Measurements from ENCODE around the gene SFSWAP.
"Not testable (repeated sequence)": the region's sequence is repeated elsewhere in the genome, so short reads cannot be mapped to it uniquely, and the experiment has no call there.

The SFSWAP gene

DNA sequence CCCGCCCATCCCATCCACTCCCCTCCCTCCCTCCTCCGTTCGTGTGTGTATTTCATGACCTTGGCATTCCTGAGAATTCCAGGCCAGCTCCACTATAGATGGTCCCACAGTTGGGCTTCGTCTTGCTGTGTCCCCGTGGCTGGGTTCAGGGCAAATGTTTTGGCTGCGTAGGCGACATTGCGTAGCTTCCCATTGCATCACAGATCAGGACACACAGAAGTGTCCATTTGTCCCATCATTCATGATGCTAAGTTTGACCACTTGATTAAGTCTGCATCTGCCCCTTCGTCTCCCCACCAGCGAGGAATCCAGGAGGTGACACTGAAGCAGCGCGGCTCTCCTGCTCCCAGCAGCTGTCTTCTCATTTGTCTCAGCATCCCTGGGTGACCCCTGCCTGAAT, 78.7 kb downstream of the SFSWAP start:
- DNase-seq (ENCODE audit: low read depth): no peak

DNA sequence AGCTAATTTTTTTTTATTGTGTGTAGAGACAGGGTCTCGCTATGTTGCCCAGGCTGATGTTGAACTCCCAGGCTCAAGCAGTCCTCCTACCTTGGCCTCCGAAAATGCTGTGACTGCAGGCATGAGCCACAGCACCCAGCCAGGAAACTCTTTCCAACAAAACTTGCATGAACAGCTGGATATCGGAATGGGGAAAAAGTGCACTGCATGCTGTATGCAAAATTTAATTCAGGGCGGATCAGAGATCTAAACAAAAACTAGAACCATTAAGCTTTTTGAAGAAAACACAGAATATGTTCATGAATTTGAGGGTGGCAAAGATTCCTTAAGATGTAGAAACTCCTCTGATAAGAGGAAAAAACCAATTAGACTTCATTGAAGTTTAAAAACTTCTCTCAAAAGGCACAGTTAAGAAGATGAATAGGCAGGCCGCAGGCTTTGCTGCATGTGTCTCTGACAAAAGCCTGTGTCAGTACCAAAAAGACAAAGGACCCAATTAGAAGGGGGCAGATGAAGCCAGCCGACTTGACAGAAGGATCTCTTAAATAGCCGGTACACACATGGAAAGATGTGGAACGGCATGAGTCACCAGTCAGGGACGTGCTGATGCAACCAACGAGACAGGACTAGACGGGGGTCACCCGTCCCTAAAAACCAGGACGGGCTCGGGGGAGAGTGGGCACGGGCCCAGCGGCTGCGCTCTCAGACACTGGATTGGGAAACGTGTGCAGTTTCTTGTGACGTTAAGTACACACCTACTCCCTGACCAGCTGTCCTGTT, 82.5 kb downstream of the SFSWAP start:
- no peak for DNase-seq (ENCODE audit: low read depth)

DNA sequence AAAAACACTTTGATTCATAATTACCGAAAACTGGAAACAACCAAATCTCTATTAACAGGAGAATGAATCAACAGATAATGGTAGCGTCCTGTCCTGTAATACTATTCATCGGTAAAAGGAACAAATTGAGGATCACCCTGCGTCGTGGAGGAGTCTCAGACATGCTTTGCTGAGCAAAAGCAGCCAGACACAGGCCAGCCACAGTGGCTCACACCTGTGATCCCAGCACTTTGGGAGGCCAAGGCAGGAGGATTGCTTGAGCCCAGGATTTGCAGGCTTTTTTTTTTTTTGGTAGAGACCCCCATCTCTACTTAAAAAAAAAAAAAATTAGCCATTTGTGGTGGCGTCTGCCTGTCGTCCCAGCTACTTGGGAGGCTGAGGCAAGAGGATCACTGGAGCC, 83.2 kb downstream of the SFSWAP start:
- no peak for DNase-seq (ENCODE audit: low read depth)

DNA sequence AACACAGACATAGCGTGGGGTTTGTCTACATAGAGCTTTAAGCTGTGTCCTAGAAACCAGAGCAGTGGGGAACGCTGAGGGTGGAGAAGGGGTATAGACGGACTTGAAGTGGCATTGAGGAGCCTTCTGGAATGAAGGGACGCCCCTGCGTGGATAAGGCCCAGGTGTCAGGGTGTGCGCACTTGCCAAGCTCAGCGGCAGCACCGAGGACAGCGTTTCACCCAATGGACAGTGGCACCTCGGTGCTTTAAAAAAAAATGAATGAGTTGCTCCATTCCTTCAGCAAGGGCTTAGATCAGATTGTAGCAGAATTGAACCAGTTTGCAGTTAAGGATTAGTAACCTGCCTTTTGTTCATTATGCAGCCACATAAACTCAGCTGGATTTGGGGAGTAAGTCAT, 83.7 kb downstream of the SFSWAP start:
- DNase-seq (ENCODE audit: low read depth): no peak

DNA sequence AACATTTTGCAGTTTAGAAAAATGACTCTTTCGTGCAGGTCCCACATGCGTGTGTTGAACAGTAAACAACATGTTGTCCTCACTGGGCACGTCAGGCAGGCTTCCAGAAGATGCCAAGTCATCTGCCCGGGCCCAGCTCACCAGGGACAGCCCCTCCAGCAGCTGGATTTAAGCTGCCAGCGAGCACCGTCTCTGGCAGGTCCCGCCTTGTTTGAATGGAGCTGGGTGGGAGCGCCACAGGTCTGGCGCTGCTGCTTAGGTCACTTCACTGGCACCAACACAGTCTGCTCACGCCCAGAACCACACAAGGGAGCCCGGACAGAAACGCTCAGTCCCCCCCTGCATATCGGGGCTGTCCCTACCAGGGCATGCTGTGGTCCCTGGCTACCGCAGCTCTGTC, 84.2 kb downstream of the SFSWAP start:
- no peak for DNase-seq (ENCODE audit: low read depth)

DNA sequence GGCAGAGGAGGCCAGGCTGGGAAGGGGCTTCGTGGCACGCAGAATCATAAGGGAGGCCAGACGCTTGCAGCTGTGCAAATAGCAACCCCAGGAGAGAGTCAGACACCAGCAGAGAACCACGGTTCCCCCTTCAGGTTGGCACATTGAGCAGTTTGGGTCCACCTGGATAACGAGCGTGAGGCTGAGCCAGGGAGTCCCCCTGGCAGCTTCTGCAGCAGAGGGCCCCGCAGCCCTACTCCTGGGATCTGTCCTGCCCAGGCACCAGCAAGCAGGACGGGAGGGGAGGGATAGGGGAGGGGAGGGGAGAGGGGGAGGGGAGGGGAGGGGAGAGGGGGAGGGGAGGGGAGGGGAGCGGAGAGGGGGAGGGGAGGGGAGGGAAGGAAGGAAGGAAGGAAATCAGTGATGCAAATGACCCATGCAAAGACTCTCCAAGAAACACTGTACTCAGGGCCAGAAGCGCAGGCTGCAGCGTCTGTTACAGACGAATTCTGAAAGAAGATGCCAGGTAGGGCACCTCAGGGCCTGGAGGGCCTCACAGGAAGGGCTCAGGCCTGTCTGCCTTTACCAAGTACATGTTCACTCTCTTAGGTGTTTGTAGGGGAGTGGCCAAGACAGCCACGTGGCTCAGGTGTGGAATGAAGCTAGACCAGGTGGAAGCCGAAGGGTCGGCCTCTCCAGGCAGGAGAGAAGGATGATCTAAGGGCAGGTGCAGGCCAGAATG, 85.0 kb downstream of the SFSWAP start:
- no peak for DNase-seq (ENCODE audit: low read depth)

DNA sequence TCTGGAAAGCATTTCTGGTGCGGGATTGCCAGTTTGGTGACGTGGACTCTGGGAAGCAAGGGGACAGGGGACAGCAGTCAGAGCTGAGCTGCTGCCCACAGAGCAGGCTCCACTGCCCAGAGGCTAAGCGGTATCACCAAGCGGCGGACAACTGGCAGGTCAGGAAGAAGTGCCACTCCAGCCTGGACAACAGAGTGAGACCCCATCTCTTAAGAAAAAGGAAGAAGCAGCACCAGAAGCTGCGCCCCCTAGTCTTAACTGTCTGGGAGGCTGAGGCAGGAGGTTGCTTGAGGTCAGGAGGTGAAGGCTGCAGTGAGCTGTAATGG, 85.5 kb downstream of the SFSWAP start:
- no peak for DNase-seq (ENCODE audit: low read depth)

DNA sequence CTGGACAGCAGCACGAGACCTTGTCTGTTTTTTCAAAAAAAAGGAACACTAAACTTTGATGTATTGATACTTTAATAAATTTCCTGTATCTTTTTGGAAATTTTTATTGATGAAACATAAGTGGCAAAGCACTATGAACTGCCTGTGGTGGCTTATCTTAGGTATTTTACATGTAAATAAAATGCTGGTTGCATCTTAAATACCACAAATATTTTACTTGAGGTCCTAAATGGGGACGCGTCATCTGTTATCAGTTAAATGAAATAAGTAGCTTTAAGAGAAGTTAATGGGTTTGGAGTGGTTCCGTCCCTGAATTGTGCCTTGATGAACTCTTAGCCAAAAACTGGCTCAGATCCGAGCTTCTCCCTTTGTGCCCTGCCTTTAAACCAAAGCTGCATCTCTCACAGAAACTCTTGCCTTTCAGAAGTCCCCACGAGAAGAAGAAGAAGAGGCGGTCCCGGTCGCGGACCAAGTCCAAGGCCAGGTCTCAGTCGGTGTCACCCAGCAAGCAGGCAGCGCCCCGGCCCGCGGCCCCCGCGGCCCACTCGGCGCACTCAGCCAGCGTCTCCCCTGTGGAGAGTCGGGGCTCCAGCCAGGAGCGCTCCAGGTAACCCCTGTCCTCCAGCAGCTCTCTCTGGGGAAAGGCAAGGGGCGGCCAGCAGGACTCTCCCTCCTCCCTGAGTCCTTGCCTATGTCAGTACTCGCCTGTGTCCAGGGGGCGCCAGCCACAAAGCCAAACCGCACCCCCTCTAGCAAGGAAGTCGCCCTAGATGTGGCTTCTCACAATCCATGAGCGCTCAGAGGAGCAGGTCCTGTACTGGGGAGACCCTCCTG, 86.1 kb downstream of the SFSWAP start:
- DNase-seq (ENCODE audit: low read depth): no peak

DNA sequence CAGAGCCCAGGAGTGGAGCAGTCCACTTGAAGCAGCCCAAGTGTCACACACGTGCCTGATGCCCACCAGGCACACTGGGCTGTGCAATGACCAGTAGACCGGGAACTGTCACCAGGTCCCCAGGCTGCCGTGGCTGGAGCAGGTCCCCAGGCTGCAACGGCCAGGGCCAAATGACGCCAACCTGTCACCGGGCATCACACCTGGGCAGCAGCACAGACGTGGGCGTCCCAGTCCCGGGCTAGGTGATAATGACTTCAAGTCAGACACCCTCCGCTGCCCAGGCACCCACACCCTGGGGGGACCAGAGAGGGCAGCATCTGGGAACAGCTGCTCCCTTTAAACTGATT, 86.7 kb downstream of the SFSWAP start:
- DNase-seq (ENCODE audit: low read depth): no peak

DNA sequence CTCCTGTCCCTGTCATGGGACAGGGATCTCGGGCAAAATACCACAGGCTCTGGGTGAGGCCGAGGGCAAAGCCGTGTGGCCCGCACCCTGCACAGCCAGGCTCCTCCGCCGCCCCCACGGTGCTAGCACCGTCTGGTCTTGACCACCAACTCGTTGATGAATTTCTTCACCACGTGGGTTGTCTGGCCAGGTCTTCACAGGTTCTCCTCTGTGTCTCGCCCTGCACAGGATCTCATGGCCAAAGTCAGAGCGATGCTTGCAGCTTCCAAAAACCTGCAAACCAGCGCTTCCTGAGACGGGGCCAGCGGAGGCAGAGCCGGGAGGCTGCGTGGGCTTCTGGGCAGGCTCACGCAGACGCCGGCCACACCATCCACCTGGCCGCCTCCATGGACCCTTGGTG, 88.3 kb downstream of the SFSWAP start:
- DNase-seq (ENCODE audit: low read depth): no peak

DNA sequence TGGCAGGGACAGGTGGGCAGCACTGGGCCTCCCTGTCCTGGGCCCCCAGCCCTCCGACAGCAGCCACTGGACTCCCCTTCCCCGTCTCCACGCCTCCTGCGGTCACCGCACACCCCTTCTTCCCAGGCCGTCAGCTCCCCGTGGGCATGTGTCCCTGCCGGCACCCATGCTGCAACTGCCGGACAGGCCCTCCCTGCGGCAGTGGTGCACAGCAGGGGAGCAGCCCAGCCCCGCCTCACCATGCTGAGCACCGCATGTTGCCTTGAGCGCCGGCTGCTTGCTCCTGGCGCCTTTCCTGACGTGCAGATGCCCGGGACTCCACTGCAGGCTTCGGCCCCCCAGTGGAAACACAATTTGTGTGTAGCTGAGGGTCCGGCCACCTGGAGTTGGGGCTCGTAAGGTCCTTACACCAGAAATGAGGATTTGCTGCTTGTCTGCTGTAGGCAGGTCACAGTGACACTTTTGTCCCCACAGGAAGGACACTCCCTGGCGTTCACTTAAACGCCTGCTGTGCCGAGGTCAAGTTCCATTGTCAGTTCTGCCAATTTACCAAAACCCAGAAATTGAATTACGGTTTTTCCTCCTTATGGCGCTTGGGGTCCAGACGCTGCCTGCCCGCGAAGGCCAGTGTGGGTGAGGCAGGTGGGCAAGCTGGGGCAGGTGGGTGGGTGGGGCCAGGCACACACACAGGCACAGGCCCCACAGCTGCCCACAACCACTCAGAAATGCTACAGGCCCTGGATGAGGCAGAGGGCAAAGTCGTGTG, 89.1 kb downstream of the SFSWAP start:
- DNase-seq (ENCODE audit: low read depth): no peak

DNA sequence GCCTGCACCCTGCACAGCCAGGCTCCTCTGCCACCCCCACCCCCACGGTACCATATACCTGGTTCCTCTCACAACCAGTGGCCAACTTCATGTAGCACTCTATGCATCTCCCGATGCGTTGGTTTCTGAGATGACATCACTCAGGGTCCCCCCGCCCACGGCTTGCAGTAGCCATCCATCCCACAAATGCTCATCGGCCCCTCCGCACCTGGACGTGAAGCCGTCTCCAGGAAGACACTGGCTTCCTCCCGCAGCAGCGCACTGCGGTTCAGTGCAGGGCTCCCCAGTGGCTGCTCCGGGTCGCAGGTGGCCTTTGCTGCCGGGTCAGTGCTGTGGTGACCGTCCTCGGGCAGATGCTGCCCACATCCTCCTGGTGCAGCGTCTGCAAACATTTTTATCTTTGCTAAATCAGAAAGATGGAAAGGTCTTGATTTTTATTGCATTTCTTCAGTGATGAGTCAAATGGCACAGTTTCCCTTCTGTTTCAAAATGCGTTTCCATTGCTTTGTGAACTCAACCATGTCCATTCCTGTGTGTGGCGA, 89.8 kb downstream of the SFSWAP start:
- no peak for DNase-seq (ENCODE audit: low read depth)

DNA sequence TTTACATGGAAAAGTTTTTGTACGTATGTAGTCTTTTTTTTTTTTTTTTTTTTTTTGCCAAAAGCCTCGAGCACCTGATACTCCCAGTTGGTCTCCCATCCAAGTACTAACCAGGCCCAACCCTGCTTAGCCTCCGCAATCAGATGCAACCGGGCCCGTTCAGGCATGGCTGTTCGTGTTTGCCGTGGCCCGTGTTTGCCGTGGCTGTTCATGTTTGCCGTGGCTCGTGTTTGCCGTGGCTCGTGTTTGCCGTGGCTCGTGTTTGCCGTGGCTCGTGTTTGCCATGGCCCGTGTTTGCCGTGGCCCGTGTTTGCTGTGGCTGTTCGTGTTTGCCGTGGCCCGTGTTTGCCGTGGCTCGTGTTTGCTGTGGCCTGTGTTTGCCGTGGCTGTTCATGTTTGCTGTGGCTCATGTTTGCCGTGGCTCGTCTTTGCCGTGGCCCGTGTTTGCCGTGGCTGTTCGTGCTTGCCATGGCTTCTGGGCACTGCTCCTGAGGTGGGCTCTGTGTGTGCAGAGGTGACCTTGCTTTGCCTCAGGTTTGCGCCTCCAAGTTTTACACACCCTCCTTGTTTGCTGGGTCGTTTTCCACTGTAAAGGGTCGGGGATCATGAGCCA, 90.5 kb downstream of the SFSWAP start:
- no peak for DNase-seq (ENCODE audit: low read depth)

DNA sequence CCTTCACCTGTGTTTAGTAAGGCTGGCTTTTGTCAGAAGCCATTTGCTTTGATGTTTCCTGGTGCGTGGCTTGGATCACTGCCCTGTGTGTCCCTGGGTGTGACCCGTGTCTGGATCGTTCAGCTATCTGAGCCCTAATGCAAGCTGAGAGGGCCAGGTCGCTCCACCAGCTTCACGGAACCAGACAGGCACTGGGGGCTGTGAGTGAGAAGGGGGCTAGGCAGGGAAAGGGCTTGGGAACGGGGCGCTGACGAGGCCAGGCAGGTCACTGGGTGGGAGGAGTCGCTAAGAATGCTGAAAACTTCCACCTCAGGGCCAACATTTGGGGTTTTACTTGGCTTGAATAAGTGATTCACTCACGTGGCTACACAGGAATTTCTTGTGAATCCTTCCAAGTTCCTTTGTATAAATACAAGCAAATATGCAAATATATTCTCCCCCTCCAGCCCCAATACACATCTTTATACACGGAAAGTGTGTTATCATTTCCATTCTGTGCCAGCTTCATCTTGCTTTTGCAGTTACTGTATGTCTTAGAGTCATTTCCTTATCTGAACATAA, 93.2 kb downstream of the SFSWAP start:
- no peak for DNase-seq (ENCODE audit: low read depth)

DNA sequence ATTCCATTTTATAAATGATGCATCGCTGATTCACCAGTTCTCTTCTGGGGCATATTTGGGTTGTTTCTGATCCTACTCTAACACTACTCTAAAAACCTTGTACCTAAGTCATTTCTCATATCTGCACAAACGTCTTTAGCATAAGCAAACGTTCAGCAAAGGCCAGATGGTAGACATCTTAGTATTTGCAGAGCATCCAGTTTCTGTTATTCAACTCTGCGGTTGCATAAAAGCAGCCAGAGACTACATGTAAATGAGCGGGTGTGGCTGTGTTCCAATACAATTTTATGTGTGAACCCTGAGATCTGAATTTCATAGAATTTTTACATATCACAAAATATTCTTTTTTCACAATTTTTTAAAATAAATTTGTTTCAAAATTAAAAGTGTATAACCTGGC, 94.5 kb downstream of the SFSWAP start:
- no peak for DNase-seq (ENCODE audit: low read depth)

DNA sequence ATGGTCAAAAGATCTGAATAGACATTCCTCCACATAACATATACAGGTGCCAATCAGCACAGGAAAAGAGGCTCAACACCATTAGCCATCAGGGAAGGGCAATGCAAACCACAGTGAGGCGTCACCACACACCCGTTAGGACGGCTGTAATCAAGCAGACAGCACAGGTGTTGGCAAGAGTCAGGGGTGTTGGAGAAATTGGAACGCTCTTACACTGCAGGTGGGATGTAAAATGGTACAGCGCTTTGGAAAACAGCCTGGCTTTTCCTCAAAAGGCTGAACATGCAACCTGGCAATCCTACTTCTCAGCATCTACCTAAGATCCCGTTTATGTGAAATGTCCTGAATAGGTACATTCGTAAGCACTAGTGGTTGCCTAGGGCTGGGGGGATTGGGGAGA, 95.8 kb downstream of the SFSWAP start:
- DNase-seq (ENCODE audit: low read depth): no peak

DNA sequence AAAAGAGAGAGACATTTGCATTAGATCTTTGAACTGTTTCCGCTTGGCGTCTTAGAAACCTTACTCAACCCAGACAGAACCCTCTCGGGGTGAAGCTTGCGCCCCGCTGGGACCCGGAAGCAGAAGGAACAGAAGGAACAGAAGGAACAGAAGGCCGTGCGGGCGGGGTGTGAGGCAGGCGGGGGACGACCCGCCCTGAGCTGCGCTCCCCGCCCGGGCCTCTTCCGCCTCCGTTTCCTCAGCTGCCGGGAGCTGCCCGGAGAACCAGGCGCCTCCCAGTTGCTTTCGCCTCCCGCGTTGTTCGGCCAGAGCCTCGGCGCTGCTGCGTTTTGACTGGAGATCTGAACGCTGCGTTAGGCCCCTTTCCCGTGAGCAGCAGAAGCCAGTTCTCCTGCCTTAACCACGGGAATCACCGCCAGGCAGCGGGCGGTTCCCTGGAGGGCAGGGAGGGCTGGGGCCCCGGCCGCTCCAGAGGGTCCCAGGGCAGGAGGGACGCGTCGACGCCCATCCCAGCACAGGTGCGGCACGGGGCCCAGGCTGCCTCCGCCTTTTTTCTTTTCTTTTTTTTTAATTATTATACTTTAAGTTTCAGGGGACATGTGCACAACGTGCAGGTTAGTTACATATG, 98.0 kb downstream of the SFSWAP start:
- no peak for DNase-seq (ENCODE audit: low read depth)

DNA sequence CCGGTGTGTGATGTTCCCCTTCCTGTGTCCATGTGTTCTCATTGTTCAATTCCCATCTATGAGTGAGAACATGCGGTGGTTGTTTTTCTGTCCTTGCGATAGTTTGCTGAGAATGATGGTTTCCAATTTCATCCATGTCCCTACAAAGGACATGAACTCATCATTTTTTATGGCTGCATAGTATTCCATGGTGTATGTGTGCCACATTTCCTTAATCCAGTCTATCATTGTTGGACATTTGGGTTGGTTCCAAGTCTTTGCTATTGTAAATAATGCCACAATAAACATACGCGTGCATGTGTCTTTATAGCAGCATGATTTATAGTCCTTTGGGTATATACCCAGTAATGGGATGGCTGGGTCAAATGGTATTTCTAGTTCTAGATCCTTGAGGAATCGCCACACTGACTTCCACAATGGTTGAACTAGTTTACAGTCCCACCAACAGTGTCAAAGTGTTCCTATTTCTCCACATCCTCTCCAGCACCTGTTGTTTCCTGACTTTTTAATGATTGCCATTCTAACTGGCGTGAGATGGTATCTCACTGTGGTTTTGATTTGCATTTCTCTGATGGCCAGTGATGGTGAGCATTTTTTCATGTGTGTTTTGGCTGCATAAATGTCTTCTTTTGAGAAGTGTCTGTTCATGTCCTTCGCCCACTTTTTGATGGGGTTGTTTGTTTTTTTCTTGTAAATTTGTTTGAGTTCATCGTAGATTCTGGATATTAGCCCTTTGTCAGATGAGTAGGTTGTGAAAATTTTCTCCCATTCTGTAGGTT, 98.8 kb downstream of the SFSWAP start:
- DNase-seq (ENCODE audit: low read depth): not testable (repeated sequence)

DNA sequence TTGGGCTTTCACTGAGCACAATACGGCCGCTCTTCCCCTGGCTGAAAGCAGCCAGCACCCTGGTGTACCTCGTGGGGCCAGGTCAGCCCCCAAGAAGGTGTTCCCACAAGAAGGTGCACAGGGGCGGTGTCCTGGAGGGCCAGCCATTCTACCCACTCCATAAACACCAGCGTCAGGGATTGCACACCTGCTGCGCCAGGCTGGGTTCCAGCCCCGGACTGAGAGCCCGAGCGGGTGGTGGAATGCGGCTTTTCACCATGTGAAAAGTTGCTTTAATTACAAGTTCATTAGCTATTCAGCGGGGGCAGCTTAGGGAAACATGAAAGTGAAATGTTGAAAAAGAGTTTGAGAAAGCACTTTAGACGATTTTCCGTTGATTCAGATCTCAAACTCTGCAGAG, 99.8 kb downstream of the SFSWAP start:
- no peak for DNase-seq (ENCODE audit: low read depth)

DNA sequence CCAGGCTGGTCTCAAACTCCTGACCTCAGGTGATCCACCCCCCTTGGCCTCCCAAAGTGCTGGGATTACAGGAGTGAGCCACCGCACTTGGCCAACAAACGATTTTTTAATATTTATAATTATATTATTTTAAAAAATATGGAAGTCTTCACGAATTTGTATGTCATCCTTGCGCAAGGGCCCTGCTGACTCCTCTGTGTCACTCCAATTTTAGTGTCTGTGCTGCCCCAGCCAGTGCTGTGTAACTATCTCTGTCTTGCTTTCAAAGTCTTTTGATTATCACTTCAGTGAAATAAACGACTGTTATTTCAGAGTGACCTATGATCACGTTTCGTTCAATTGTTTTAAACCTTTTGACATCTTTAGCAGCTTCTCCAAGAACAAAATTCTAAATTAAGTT, 104.2 kb downstream of the SFSWAP start:
- DNase-seq (ENCODE audit: low read depth): no peak

Measured in activated T-cell treated with anti-CD3 and anti-CD28 coated beads for 1 hour (primary cell).